PC-3 (cell line): ENCODE measurements around the gene AGTRAP.

Experiments
- CTCF ChIP-seq: fragments of 300-600 bp; sonication (generic); conservative IDR thresholded peaks from 2 replicates; pipeline ENCODE4 v1.5.1; 2017; ENCODE audit warnings: antibody characterized with exemption, low read depth, mild to moderate bottlenecking, low read length
- EZH2 ChIP-seq: fragments of 300-600 bp; sonication (generic); IDR thresholded peaks from one replicate; pipeline ENCODE4 v1.6.1; 2017; ENCODE audit warnings: antibody characterized with exemption, mild to moderate bottlenecking, low read length; ENCODE audit not compliant: unreplicated experiment
- EZH2phosphoT487 ChIP-seq: fragments of 300-600 bp; sonication (generic); IDR thresholded peaks from 2 replicates; pipeline ENCODE4 v1.6.1; 2018; ENCODE audit warnings: mild to moderate bottlenecking, antibody characterized with exemption, low read length, borderline replicate concordance

GRCh38 chr1:11790101-11790879 lies 54.4 kb downstream of the AGTRAP start:
- TF ChIP-seq CTCF (no peak), EZH2 (no peak), EZH2phosphoT487 (no peak)
